Islet precursor cell (in vitro differentiated cells): ENCODE measurements around the gene R3HDM2.
"Not testable (repeated sequence)": the region's sequence is repeated elsewhere in the genome, so short reads cannot be mapped to it uniquely, and the experiment has no call there.

Experiments used
- DNase-seq: peaks from one replicate; pipeline ENCODE4 v3.0.0-alpha.2; 2018

The R3HDM2 gene

DNA sequence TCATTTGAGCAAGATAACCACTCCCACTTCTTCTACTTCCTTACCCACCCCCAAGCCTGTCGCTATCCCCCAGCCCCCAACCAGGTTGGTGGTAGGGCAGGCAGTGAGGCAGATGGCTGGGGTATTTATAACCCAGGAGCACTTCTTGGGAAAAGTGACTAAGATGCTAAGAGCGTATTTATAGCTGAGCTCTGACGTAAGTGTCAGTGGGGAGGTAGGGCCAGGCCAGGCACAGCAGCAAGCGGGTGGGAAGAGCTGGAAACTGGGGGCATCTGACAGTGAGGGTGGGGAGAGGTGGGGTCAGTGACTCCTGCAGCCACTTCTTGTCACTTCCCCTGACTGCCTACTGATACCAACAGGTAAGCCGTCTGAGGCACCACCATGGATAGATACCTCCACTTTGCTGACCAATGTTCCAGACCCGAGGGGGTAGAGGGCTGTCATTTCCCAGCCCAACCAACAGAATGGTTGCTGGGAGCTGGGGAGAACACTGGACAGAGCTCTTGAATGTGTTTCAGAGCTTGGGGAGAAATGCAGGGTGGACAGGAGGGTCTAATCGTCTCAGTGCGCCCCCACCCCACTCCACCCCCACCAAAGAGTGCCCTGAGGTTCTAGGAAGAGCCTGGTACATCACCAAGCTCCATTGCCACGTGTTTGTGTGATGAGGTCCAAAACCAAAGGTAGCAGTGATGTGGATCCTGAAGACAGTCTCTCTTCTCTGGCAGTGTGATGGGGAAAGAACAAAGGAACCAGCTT lies 21.5 kb upstream of the R3HDM2 start:
- DNase-seq = peak; percentile 92

DNA sequence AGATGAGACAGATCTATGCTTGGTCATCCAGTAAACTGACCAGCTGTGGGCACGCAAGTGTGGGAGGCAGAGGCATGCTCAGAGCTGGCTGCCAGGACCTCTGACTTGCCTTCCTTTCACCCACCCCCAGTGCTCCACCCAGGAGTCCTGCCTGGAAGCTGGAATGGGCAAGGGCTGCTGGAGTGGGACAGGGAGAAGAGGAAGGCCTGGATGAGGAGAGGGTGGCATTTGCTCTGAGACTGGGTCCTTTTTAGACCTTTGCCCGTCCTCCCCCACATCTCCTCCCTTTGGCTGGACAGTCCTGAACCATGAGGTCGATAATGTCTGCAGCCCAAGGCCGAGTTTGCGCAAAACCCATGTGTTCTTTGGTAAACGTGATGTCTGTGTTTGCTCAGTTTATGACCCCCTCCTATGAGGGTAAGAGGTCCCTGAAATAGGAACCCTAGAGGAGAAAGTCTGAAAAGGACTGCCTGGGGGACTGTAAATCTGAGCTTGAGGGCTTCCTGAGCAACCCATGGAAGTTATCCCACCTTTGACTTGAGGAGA lies 20.5 kb upstream of the R3HDM2 start:
- no peak for DNase-seq

DNA sequence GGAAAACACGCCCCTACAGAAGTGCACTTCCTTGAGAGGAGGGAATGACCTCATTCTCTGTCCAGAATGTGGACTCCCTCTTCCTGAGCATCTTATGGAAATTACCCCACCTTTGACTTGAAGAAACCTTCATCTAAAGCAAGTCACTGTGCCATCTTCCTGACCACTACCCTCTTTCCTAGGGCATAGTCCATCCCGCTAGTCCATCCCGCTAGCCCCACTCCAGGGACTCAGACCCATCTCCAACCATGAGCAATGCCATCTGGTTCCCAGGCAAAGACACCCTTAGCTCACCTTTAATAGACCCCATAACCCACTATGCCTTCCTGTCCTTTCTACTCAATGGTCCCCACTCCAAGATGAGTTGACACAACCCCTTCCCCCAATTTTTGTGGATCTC lies 19.2 kb upstream of the R3HDM2 start:
- no peak for DNase-seq

DNA sequence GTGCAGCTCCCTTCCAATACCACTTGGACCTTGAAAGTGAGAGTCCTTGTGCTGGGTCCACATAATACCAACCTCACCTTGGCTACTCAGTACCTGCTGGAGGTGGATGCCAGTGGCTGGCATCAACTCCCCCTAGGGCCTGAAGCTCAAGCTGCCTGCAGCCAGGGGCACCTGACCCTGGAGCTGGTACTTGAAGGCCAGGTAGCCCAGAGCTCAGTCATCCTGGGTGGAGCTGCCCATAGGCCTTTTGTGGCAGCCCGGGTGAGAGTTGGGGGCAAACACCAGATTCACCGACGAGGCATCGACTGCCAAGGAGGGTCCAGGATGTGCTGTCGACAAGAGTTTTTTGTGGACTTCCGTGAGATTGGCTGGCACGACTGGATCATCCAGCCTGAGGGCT lies 18.5 kb upstream of the R3HDM2 start:
- no peak for DNase-seq

DNA sequence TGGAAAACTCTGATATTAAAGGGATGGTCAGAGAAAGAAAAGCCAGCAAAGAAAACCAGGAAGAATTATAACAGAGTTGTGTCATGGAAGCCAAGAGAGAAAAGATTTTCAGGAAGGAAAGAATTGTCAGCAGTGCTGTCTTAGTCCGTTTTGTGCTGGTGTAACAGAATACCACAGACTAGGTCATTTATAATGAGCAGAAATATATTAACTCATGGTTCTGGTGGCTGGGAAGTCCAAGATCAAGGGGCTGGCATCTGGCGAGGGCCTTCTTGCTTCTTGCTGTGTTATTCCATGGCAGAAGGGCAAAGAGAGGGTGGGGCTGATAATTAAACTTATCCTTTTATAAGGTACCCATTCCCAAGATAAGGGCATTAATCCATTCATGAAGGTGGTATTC lies 17.8 kb upstream of the R3HDM2 start:
- DNase-seq = no peak

DNA sequence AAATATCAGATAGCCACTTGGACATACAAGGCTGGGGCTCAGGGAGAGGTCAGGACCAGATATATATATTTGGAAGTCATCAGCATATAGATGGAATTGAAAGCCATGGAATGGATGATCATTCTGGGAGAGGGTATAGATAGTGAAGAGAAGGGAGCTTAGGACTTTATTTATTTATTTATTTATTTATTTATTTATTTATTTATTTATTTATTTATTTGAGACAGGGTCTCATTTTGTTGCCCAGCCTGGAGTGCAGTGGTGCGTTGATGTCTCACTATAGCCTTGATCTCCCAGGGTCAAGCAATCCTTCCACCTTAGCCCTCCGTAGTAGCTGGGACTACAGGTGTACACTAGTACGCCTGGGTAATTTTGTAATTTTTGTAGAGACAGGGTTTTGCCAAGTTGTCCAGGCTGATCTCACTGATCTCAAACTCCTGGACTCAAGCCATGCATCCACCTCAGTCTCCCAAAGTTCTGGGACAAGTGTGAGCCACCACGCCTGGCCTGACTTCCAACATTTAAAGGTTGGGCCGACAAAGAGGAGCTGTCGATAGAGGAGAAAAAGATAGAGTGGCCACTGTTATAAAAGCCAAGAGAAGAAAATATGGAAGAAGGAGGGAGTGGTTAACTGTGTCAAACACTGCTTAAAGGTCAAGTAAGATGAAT lies 15.6 kb upstream of the R3HDM2 start:
- DNase-seq = no peak

DNA sequence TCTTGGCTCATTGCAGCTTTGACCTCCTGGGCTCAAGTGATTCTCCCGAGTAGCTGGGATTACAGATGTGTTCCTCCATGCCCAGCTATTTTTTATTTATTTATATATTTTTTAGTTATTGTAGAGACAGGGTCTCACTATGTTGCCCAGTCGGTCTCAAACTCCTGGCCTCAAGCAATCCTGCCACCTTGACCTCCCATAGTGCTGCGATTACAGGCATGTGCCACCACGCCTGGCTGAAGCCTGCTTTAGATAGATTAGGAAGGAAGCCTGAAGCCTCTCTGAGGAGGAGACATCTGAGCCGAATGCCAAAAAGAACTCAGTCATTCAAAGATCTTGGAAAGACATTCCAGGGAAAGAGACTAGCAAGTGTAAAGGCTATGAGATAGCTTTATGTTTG lies 13.9 kb upstream of the R3HDM2 start:
- DNase-seq = no peak

DNA sequence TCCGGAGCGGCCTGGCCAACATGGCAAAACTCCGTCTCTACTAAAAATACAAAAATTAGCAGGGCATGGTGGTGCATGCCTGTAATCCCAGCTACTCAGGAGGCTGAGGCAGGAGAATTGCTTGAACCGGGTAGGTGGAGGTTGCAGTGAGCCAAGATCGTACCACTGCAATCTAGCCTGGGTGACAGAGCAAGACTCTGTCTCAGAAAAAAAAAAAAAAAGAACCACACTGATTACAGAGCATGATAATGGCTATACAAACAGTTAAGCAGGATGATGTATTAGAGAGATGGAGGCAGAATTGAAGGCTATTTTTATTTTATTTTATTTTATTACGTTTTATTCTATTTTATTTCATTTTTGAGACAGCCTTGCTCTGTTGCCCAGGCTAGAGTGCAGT lies 13.5 kb upstream of the R3HDM2 start:
- not testable (repeated sequence) for DNase-seq

DNA sequence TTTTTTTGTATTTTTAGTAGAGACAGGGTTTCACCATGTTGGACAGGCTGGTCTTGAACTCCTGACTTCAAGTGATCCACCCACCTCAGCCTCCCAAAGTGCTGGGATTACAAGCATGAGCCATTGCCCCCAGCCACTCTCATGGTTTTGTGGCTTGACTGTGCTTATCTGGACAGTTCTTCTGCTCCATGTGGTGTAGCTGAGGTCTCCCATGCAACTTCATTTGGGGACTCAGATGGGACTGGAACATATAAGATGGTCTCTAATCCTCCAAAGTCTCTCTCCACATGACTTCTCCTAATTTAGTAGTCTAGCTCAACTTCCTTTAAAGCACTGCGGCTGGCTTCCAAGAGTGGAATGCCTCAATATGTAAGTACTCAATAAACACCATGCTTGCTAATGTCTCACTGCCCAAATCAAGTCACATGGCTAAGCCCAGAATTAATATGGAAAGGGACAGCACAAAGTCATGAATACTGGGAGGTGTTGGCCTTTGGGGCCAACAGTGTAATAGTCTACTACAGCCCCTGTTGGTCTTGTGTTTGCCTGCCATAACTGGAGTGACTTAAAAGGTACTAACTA lies 11.1 kb upstream of the R3HDM2 start:
- DNase-seq = no peak

DNA sequence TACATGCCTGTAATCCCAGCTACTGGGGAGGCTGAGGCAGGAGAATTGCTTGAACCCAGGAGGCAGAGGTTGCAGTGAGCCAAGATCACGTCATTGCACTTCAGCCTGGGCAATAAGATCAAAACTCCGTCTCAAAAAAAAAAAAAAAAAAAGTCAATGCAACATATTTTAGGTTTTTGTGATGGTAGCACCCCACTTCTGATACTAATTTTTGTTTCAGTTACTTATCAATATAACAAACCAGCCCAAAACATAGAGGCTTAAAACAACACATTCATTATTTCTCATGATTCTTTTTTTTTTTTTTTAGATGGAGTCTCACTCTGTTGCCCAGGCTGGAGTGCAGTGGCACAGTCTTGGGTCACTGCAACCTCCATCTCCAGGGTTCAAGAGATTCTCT lies 10.6 kb upstream of the R3HDM2 start:
- DNase-seq = not testable (repeated sequence)

DNA sequence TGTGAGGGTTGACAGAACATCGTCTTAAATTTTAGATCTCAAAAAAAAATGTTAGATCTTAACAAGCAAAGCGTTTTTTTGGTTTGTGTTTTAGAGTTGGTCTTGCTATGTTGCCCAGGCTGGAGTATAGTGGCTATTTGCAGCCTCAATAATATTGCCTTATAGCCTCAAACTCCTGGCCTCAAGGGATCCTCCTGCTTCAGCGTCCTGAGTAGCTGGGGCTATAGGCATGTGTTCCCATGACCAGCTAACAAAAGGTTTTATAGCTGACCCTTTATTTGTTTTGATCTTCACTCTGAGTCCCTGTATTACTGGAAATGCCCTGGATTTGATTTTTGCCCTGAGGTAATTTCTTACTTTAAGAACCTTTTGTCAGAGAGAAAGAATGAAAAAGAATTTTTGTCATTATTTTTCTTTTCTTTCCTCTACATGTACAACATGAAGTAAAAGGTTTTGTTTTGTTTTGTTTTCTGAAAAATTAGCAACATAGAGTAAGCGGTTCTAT lies 9.0 kb upstream of the R3HDM2 start:
- DNase-seq = no peak

DNA sequence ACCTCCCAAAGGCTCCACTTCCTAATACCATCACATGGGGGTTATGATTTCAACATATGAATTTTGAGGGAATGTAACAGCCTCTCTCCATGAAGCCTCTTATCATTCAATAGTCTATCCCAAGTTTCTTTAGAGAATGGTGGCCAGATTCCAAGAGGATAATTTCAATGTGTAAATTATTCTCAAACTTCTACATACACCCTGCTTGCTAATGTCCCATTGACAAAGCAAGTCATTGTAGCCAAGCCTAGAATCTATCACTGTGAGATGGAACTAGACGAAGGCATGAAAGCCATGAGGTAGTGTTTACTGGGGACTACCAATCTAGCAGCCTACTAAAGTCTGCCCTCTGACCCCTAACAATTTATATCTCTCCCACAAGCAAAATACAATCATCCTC lies 7.6 kb upstream of the R3HDM2 start:
- no peak for DNase-seq

DNA sequence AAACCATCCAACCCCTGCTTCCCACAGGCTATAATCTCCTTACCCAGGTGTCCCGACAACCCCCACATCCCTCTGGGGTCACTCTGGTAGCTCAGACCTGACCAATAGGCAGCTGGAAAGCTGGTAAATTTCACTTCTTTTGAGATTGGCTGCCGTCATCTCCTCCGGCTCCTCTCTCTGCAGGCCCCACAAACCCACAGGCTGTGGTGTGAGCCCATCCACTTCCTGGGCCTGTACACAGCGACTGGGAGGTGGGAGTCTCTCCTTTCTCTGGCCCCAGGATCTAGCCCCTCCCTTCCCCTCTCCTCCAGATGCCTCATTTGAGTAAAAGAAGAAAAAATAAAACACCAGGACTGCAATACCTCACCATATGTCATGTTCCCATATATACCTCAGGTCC lies 4.5 kb upstream of the R3HDM2 start:
- DNase-seq = no peak

DNA sequence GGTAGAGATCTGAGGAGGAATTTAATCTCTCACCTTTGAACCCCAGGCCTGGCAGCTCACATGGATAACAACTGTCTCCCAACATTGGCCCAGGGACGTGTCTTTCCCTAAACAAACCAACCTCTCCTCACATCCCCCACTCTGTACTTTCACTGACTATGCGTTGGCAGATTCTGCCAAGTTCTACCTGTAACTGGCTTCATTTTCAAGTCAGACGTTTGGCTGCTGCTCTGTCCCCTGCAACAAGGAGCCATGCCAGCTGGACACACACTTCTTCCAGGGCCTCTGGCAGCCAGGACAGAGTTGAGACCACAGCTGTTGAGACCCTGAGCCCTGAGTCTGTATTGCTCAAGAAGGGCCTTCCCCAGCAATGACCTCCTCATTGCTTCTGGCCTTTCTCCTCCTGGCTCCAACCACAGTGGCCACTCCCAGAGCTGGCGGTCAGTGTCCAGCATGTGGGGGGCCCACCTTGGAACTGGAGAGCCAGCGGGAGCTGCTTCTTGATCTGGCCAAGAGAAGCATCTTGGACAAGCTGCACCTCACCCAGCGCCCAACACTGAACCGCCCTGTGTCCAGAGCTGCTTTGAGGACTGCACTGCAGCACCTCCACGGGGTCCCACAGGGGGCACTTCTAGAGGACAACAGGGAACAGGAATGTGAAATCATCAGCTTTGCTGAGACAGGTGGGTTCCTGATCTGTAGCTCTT lies 3.8 kb upstream of the R3HDM2 start, which contains the start of gene INHBC:
TSS of gene INHBC (plus strand) at position 268 of the 707 bp plus-strand sequence. CDS start at position 371, 103 bp downstream.
- no peak for DNase-seq

DNA sequence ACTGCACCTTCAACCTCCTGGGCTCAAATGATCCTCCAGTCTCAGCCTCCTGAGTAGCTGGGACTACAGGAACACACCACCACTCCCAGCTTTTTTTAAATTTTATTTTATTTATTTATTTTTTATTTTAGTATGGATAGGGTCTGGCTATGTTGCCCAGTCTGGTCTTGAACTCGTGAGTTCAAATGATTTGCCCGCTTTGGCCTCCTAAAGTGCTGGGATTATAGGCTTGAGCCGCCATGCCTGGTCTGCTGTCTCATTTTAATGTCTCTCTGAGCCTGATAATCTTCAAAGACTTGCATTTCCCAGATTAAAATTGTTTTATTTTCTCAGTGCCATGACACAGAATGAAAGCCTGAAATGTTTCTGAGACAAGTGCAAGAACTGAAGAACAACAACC lies 2.5 kb upstream of the R3HDM2 start:
- DNase-seq = no peak

DNA sequence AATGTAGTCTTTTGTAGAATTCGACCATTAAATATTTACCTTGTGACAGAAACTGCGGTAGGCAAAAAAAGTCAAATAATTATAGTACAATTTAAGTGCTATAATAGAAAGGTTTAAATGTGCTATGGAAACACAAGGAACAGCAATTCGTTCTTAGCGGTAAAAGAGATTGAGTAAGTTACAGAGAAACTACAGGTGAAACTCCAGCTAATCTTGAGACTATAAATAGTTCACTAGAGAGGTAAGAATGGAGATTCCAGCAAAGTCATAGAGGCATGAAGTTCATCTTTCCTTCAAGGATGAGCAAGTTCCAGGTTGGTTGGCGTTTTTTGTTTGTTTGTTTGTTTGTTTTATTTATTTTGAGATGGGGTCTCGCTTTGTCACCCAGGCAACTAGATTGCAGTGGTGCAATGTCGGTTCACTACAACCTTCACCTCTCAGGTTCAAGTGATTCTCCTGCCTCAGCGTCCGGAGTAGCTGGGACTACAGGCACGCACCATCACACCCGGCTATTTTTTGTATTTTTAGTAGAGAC lies 878 bp upstream of the R3HDM2 start:
- no peak for DNase-seq

DNA sequence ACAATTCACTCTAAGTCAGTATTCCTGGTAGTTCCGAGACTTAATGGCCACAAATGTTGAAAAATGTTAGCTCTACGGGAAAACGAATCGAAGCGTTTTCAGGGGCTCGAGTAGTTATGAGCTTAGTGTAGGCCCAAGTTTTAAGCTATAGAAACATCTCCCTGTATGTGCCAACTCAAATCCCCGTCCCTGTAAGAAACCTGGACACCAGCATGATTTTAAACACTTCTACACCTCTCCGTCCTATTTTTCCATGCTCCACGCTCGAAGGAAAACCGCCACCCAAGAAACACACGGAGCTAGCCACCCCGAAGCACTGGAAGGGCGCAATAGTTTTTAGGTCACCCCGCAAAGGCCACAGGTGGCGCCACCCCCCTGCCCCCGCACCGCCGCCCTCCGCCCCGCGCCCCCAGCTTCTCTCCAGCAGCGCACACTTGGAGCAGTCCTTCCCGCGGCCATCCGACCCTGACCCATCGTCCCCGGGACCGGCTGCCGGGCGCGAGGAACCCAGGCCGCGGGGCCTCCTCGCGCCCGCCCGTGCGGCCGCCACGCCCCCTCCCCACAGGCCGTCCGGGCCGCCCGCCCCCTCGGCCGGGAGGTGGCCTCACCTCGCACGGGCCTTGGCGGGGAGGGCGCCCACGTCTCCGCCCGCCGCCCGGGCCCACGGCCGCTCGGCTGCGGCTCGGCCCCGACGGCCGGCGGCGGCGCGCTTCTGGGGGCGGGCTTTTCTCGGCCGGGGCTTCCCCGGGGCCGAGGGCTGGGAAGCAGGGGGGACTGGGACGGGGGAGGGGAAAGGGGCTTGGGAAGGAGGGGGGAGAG lies 522 bp downstream of the R3HDM2 start:
- peak; percentile 82 for DNase-seq

DNA sequence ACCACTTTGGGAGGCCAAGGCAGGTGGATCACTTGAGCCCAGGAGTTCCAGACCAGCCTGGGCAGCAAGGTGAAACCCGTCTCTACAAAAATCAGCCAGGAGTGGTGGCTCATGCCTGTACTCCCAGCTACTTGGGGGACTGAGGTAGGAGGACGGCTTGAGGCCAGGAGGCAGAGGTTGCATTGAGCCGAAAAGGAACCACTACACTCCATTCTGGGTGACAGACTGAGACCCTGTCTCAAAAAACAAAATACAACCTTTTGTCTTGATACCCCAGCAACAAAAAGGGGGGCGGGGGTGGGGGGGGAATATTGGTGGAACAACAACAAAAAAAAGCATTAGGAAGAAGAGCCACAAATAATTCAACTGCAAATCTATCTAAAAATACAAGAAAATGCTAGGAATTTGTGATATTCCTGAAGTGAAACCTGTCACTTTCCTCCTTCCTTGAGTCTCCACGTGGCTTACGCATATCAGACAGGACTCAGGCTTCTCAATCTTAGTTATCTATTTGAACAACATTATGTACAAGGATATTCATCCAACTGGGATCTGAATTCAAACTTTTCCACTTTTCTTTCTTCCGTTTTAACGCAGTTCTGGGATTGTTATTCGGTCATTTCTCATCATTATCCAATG lies 1.3 kb downstream of the R3HDM2 start:
- DNase-seq = no peak

DNA sequence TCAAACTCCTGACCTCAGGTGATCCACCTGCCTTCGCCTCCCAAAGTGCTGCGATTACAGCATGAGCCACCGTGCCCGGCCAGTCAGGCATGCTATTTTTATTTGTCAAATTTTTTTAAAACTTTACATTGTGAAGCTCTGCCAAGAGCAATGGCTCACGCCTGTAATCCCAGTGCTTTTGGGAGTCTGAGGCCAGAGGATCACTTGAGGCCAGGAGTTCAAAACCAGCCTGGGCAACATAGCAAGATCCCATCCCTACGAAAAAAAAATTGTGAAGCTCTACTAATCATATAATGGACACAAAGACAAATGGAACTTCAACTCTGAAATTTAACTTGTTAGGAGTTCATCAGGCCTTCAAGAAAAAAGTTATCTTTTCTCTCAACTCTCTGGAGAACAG lies 1.9 kb downstream of the R3HDM2 start:
- no peak for DNase-seq

DNA sequence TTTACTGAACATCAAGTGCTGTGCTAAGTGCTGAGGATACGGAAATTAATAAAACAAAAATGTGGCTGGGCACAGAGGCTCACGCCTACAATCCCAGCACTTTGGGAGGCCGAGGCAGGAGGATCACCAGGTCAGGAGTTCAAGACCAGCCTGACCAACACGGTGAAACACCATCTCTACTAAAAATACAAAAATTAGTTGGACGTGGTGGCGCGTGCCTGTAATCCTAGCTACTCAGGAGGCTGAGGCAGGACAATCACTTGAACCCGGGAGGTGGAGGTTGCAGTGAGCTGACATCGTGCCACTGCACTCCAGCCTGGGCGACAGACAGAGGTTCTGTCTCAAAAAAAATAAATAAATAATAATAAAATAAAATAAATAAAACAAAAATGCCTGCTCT lies 3.9 kb downstream of the R3HDM2 start:
- DNase-seq = not testable (repeated sequence)

DNA sequence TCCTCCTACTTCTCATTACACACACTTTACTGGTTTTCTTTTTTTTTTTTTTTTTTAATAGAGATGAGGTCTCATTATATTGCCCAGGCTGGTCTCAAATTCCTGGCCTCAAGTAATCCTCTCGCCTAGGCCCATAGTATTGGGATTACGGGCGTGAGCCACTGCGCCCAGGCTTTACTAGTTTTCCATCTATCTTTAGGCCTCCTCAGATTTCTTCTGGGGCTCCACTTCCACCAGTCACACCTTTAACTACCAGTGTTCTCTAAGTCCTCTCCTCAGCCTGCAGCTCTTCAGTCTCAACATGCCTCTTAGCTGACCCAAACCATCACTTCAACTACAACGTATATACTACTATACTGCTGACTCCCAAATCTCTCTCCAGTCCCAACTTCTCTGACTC lies 10.4 kb downstream of the R3HDM2 start:
- DNase-seq = no peak
